ENCODE data around the gene C17orf50. TPM values are rescaled to one million over a fixed set of nuclear protein-coding genes. Genes with fewer than 3 reads are reported as not detected.

Gene C17orf50
- polyA plus RNA-seq, 1 donor (not counting 4 experiments of a cell fraction or from before 2014, with no cell fraction given), result not detected

DNA sequence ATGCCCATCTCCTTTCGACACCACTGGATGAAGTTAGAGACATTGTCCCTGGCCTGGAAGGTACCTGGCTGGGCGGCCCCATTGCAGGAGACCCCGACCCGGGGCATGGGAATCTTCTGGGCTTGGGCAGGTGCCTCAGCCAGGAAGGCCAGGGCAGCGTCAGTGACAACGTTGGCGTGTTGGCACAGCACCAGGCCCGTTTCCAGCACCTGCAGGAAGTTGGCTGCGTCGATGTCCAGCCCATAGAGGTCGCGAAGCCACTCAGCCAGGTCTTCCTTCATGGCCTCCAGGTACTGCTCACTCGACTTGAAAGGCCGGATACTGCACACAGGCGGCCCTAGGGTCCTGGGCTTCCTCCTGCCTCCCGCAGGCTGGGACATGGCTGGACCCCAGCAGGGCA lies 8.2 kb upstream of the C17orf50 start:
- H3K4me3 ChIP-seq (ENCODE audit: control insufficient read depth in 2 of 3, extremely low read depth in 1 of 3, insufficient read depth in 2 of 3, low read depth in 1 of 3, low read length in 3 of 3), result no peak overlapping the region
- H3K27me3 ChIP-seq (ENCODE audit: control insufficient read depth, extremely low read depth, insufficient read depth, low read length), result no peaks in the 10 kb centered on the region
- DNase-seq (ENCODE audit: low read depth, low spot score), result no peak
- H2AFZ ChIP-seq (ENCODE audit: control insufficient read depth, low read length), result no peak overlapping the region
- H4K20me1 ChIP-seq (ENCODE audit: control insufficient read depth, extremely low read depth, insufficient read depth, low read length), result no peaks in the 10 kb centered on the region
- no peaks in the 10 kb centered on the region for H3K36me3 ChIP-seq (ENCODE audit: control insufficient read depth in 2 of 2, extremely low read depth in 1 of 2, insufficient read depth in 2 of 2, low read length in 2 of 2)
- dilution Hi-C loops (cut with MboI; ENCODE audit: extremely low pct_ligation_motif_present, low sequenced_read_pairs), result no loop called here
- no peak overlapping the region for H3K9ac ChIP-seq (ENCODE audit: control insufficient read depth, extremely low read depth, insufficient read depth, low read length)
- no peak overlapping the region for H3K4me2 ChIP-seq (ENCODE audit: control insufficient read depth, extremely low read depth, insufficient read depth, low read depth, low read length)
- no peak overlapping the region for H3K27ac ChIP-seq (ENCODE audit: control insufficient read depth, insufficient read depth, low read length)
- TF ChIP-seq, protein P1, sequence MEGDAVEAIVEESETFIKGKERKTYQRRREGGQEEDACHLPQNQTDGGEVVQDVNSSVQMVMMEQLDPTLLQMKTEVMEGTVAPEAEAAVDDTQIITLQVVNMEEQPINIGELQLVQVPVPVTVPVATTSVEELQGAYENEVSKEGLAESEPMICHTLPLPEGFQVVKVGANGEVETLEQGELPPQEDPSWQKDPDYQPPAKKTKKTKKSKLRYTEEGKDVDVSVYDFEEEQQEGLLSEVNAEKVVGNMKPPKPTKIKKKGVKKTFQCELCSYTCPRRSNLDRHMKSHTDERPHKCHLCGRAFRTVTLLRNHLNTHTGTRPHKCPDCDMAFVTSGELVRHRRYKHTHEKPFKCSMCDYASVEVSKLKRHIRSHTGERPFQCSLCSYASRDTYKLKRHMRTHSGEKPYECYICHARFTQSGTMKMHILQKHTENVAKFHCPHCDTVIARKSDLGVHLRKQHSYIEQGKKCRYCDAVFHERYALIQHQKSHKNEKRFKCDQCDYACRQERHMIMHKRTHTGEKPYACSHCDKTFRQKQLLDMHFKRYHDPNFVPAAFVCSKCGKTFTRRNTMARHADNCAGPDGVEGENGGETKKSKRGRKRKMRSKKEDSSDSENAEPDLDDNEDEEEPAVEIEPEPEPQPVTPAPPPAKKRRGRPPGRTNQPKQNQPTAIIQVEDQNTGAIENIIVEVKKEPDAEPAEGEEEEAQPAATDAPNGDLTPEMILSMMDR (optimal IDR thresholded peaks at IDR 0.05 in 1 of 3, IDR thresholded peaks at IDR 0.05 in 1 of 3, conservative IDR thresholded peaks at IDR 0.05 in 1 of 3; ENCODE audit: extremely low read depth in 1 of 3, insufficient read depth in 2 of 3, low read length in 3 of 3), result no peak
- TF ChIP-seq EZH2 (IDR thresholded peaks at IDR 0.05; ENCODE audit: low read length), result no peak
- no peak for FAIRE-seq
- H3K79me2 ChIP-seq (ENCODE audit: control insufficient read depth, insufficient read depth, low read length), result no peaks in the 10 kb centered on the region
- peaks cover 28% of the 10 kb centered on the region for H3K4me1 ChIP-seq (ENCODE audit: control insufficient read depth, extremely low read depth, insufficient read depth, low read length)
- peaks cover 3% of the 10 kb centered on the region for H3K9me1 ChIP-seq (ENCODE audit: control insufficient read depth, extremely low read depth, insufficient read depth, low read length)
- no peaks in the 10 kb centered on the region for H3K9me3 ChIP-seq (ENCODE audit: control insufficient read depth, low read depth, low read length)

DNA sequence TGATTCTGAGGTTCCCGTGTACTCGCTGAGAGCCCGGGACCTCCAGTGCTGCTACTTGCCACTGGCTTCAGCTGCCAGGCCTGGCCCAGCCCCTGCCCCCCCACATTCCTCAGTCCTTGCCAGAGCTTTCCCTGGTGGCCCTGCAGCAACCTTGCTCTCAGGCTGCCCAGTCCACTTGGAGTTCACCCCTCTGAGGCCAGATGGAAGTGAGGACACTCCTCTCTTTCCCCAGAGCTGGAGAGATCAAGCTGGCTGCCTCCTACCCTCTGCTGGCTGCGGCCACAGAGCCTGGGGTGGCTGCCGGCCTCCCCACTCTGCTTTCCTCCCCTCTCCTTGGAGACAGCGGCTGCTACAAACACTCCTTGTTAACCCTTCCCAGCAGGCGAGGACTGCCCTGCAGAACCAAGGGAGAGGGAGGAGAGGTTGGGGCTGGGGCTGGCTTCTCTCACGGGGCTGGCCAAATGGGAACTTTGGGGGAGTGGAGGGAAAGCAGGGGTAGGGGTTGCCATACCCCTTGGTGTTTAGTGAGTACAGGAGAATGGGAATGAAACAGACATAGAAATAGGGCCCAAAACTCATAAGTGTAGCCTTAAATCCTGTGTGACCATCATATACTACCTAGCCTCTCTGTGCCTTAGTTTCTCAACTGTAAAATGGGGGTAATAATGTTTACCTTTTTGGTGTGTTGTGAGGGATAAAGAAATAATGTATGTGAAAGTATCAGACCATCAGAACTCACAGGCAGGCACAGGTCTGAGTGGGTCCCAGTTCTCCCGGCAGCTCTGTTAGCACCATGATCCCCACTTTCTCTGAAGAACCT lies 7.5 kb upstream of the C17orf50 start, which contains the start of gene GAS2L2:
Gene GAS2L2 (minus strand): TSS at position 295 of the 820 bp plus-strand sequence. CDS start 389 bp downstream, outside the sequence.
- H3K27me3 ChIP-seq (ENCODE audit: control insufficient read depth, extremely low read depth, insufficient read depth, low read length), result no peaks in the 10 kb centered on the region
- dilution Hi-C loops (cut with MboI; ENCODE audit: extremely low pct_ligation_motif_present, low sequenced_read_pairs), result no loop called here
- no peak for TF ChIP-seq EZH2 (IDR thresholded peaks at IDR 0.05; ENCODE audit: low read length)
- TF ChIP-seq, protein P1 (optimal IDR thresholded peaks at IDR 0.05 in 1 of 3, IDR thresholded peaks at IDR 0.05 in 1 of 3, conservative IDR thresholded peaks at IDR 0.05 in 1 of 3; ENCODE audit: extremely low read depth in 1 of 3, insufficient read depth in 2 of 3, low read length in 3 of 3), result no peak
- no peak within 1 kb of the TSS for H3K27ac ChIP-seq (ENCODE audit: control insufficient read depth, insufficient read depth, low read length)
- no peak within 1 kb of the TSS for H3K4me2 ChIP-seq (ENCODE audit: control insufficient read depth, extremely low read depth, insufficient read depth, low read depth, low read length)
- no peak for DNase-seq (ENCODE audit: low read depth, low spot score)
- no peak within 1 kb of the TSS for H3K9ac ChIP-seq (ENCODE audit: control insufficient read depth, extremely low read depth, insufficient read depth, low read length)
- H4K20me1 ChIP-seq (ENCODE audit: control insufficient read depth, extremely low read depth, insufficient read depth, low read length), result no peaks in the 10 kb centered on the region
- no peaks in the 10 kb centered on the region for H3K9me3 ChIP-seq (ENCODE audit: control insufficient read depth, low read depth, low read length)
- H3K4me3 ChIP-seq (ENCODE audit: control insufficient read depth in 2 of 3, extremely low read depth in 1 of 3, insufficient read depth in 2 of 3, low read depth in 1 of 3, low read length in 3 of 3), result no peak within 1 kb of the TSS
- no peaks in the 10 kb centered on the region for H3K36me3 ChIP-seq (ENCODE audit: control insufficient read depth in 2 of 2, extremely low read depth in 1 of 2, insufficient read depth in 2 of 2, low read length in 2 of 2)
- peaks cover 22% of the 10 kb centered on the region for H3K4me1 ChIP-seq (ENCODE audit: control insufficient read depth, extremely low read depth, insufficient read depth, low read length)
- FAIRE-seq, result no peak
- no peaks in the 10 kb centered on the region for H3K79me2 ChIP-seq (ENCODE audit: control insufficient read depth, insufficient read depth, low read length)
- H2AFZ ChIP-seq (ENCODE audit: control insufficient read depth, low read length), result no peak within 1 kb of the TSS
- peaks cover 3% of the 10 kb centered on the region for H3K9me1 ChIP-seq (ENCODE audit: control insufficient read depth, extremely low read depth, insufficient read depth, low read length)
